Neuronal stem cell (in vitro differentiated cells): Measurements from ENCODE around the gene ITPR2.

ENCODE experiments used
- DNase-seq: peaks from one replicate; pipeline ENCODE4 v3.0.0-alpha.2; 2013; ENCODE audit warnings: low spot score
- H2AFZ ChIP-seq: one replicate; pipeline ENCODE4 v1.6.1; 2013; ENCODE audit warnings: mild to moderate bottlenecking, low read length, inconsistent platforms
- H2AK5ac ChIP-seq: 2 replicates; pipeline ENCODE4 v1.6.1; 2013; ENCODE audit warnings: low read depth, mild to moderate bottlenecking, inconsistent platforms, low read length, moderate library complexity, mixed read lengths
- H2BK120ac ChIP-seq: 2 replicates; pipeline ENCODE4 v1.6.1; 2013; ENCODE audit warnings: low read depth, mild to moderate bottlenecking, inconsistent platforms, low read length, moderate library complexity, mixed read lengths
- H2BK12ac ChIP-seq: one replicate; pipeline ENCODE4 v1.6.1; 2013; ENCODE audit warnings: low read length, inconsistent platforms
- H2BK15ac ChIP-seq: 2 replicates; pipeline ENCODE4 v1.6.1; 2013; ENCODE audit warnings: mild to moderate bottlenecking, low read length, inconsistent platforms, mixed read lengths
- H2BK5ac ChIP-seq: one replicate; pipeline ENCODE4 v1.6.1; 2013; ENCODE audit warnings: inconsistent platforms, mild to moderate bottlenecking, low read length, moderate library complexity
- H3K14ac ChIP-seq: one replicate; pipeline ENCODE4 v1.6.1; 2013; ENCODE audit warnings: low read length, inconsistent platforms
- H3K18ac ChIP-seq: 2 replicates; pipeline ENCODE4 v1.6.1; 2013; ENCODE audit warnings: low read length, inconsistent platforms
- H3K23ac ChIP-seq: 2 replicates; pipeline ENCODE4 v1.6.1; 2013; ENCODE audit warnings: low read depth, mild to moderate bottlenecking, mixed read lengths, low read length, inconsistent platforms; ENCODE audit not compliant: poor library complexity
- H3K27ac ChIP-seq: replicated peaks from 3 replicates; pipeline ENCODE4 v1.5.1; 2013; ENCODE audit warnings: low read length, inconsistent platforms
- H3K27me3 ChIP-seq, 3 experiments: 2 replicates each; pipeline ENCODE4 v1.6.1; 2013; ENCODE audit warnings: low read length in 3 of 3, mild to moderate bottlenecking in 2 of 3, inconsistent platforms in 1 of 3, low read depth in 1 of 3, mixed read lengths in 1 of 3, moderate library complexity in 1 of 3; ENCODE audit not compliant: control insufficient read depth in 3 of 3, insufficient read depth in 3 of 3
- H3K36me3 ChIP-seq, 2 donors: replicated peaks in 1 of 2; 2 replicates each; pipeline ENCODE4 v1.6.1; 2013; ENCODE audit warnings: low read length in 2 of 2; ENCODE audit not compliant: control insufficient read depth in 2 of 2, insufficient read depth in 2 of 2
- H3K4ac ChIP-seq: 2 replicates; pipeline ENCODE4 v1.6.1; 2013; ENCODE audit warnings: inconsistent platforms, mild to moderate bottlenecking, low read length, moderate library complexity
- H3K4me1 ChIP-seq, 2 donors: 1 replicate in 1 of 2; 2 replicates in 1 of 2; pipeline ENCODE4 v1.6.1; 2013; ENCODE audit warnings: low read length in 2 of 2, low read depth in 1 of 2; ENCODE audit not compliant: control insufficient read depth in 2 of 2, insufficient read depth in 1 of 2
- H3K4me2 ChIP-seq: one replicate; pipeline ENCODE4 v1.6.1; 2013; ENCODE audit warnings: mild to moderate bottlenecking, low read length, inconsistent platforms; ENCODE audit not compliant: insufficient read depth, poor library complexity, severe bottlenecking
- H3K4me3 ChIP-seq, 2 donors: 2 replicates each; pipeline ENCODE4 v1.5.1; 2013; ENCODE audit warnings: low read length in 2 of 2, mild to moderate bottlenecking in 2 of 2, inconsistent platforms in 1 of 2, moderate library complexity in 1 of 2
- H3K79me1 ChIP-seq: one replicate; pipeline ENCODE4 v1.6.1; 2013; ENCODE audit warnings: low read depth, mild to moderate bottlenecking, inconsistent platforms, low read length, moderate library complexity
- H3K9ac ChIP-seq: one replicate; pipeline ENCODE4 v1.6.1; 2013; ENCODE audit warnings: mild to moderate bottlenecking, low read depth, low read length, inconsistent platforms; ENCODE audit not compliant: poor library complexity
- H3K9me3 ChIP-seq, 2 donors: replicated peaks in 1 of 2; 2 replicates each; pipeline versions ENCODE3 to v1.6.1; 2013; ENCODE audit warnings: low read length in 2 of 2, mild to moderate bottlenecking in 2 of 2, inconsistent platforms in 1 of 2, low read depth in 1 of 2, mixed read lengths in 1 of 2, moderate library complexity in 1 of 2; ENCODE audit not compliant: control insufficient read depth in 2 of 2, insufficient read depth in 1 of 2
- H4K8ac ChIP-seq: one replicate; pipeline ENCODE4 v1.6.1; 2013; ENCODE audit warnings: low read depth, mild to moderate bottlenecking, inconsistent platforms, low read length, moderate library complexity
- H4K91ac ChIP-seq: one replicate; pipeline ENCODE4 v1.6.1; 2013; ENCODE audit warnings: low read length, low read depth, mild to moderate bottlenecking, inconsistent platforms; ENCODE audit not compliant: poor library complexity
- WGBS, 2 donors: extraction: QIAGEN DNeasy Blood & Tissue Kit; methylation state at CpG; one replicate each; pipeline ENCODE4 v1.1.7; 2013; ENCODE audit warnings: missing lambda C conversion rate in 2 of 2, mixed read lengths in 1 of 2; ENCODE audit not compliant: insufficient read length in 2 of 2, insufficient replicate concordance in 1 of 2; ENCODE audit errors: extremely low coverage in 2 of 2; 5-methylcytosine and 5-hydroxymethylcytosine counted together

The ITPR2 gene

GRCh38 chr12:26711569-26711968 is 121.4 kb downstream of the ITPR2 start:
- Histone ChIP-seq H3K27ac (no peak overlapping the region), H3K9ac (no peak overlapping the region), H3K23ac (no peak overlapping the region), H3K14ac (no peak overlapping the region), H4K91ac (no peak overlapping the region), H3K79me1 (no peaks in the 10 kb centered on the region), H2BK15ac (no peak overlapping the region), H3K27me3 (no peaks in the 10 kb centered on the region), H2BK12ac (no peak overlapping the region), H2BK120ac (no peak overlapping the region), H2BK5ac (no peak overlapping the region), H3K4me3 (no peak overlapping the region), H3K18ac (no peak overlapping the region), H4K8ac (no peak overlapping the region), H3K4ac (no peak overlapping the region), H3K9me3 (no peaks in the 10 kb centered on the region), H3K36me3 (no peaks in the 10 kb centered on the region), H2AK5ac (no peak overlapping the region), H2AFZ (no peak overlapping the region), H3K4me2 (no peak overlapping the region), H3K4me1 (peaks cover 2 to 6% of the 10 kb centered on the region in 2 donors)
- DNase-seq = no peak
- no CpG with 5 or more reads among the region's 3 CpGs for WGBS, 2 donors

- Histone ChIP-seq H3K4me3 (no peak overlapping the region), H4K91ac (no peak overlapping the region), H3K9me3 (no peaks in the 10 kb centered on the region), H2BK120ac (no peak overlapping the region), H2AK5ac (no peak overlapping the region), H2BK12ac (no peak overlapping the region), H2BK15ac (no peak overlapping the region), H3K14ac (no peak overlapping the region), H4K8ac (no peak overlapping the region), H3K4ac (no peak overlapping the region), H3K23ac (no peak overlapping the region), H3K4me2 (no peak overlapping the region), H2AFZ (no peak overlapping the region), H3K27me3 (no peaks in the 10 kb centered on the region), H3K79me1 (no peaks in the 10 kb centered on the region), H3K36me3 (no peaks in the 10 kb centered on the region), H3K18ac (no peak overlapping the region), H2BK5ac (no peak overlapping the region), H3K9ac (no peak overlapping the region), H3K4me1 (peaks cover 2 to 6% of the 10 kb centered on the region in 2 donors), H3K27ac (no peak overlapping the region)
- no CpG with 5 or more reads among the region's 5 CpGs for WGBS, 2 donors
- DNase-seq = no peak
Observed at GRCh38 chr12:26711072-26711471, 121.9 kb downstream of the ITPR2 start.

- Histone ChIP-seq H2AK5ac (no peak overlapping the region), H3K4me2 (no peak overlapping the region), H3K18ac (no peak overlapping the region), H3K4me1 (peaks cover 2% of the 10 kb centered on the region in 2 donors), H4K91ac (no peak overlapping the region), H3K4me3 (no peak overlapping the region), H3K9ac (no peak overlapping the region), H3K36me3 (no peaks in the 10 kb centered on the region), H2BK120ac (no peak overlapping the region), H2BK12ac (no peak overlapping the region), H3K9me3 (no peaks in the 10 kb centered on the region), H2BK5ac (no peak overlapping the region), H3K4ac (no peak overlapping the region), H2BK15ac (no peak overlapping the region), H3K14ac (no peak overlapping the region), H2AFZ (no peak overlapping the region), H3K27me3 (no peaks in the 10 kb centered on the region), H3K27ac (no peak overlapping the region), H3K23ac (no peak overlapping the region), H3K79me1 (no peaks in the 10 kb centered on the region), H4K8ac (no peak overlapping the region)
- WGBS, 2 donors = no CpG with 5 or more reads among the region's 2 CpGs
- DNase-seq = no peak
Observed at GRCh38 chr12:26705851-26706250, 127.1 kb downstream of the ITPR2 start.

- H2BK15ac ChIP-seq = no peak overlapping the region
- no peaks in the 10 kb centered on the region for H3K9me3 ChIP-seq
- peaks cover 0 to 2% of the 10 kb centered on the region in 2 donors for H3K4me1 ChIP-seq
- H3K27ac ChIP-seq = no peak overlapping the region
- no peak overlapping the region for H3K18ac ChIP-seq
- DNase-seq = no peak
- no peak overlapping the region for H3K14ac ChIP-seq
- no peak overlapping the region for H4K91ac ChIP-seq
- H3K27me3 ChIP-seq = no peaks in the 10 kb centered on the region
- H3K9ac ChIP-seq = no peak overlapping the region
- H2AK5ac ChIP-seq = no peak overlapping the region
- no peak overlapping the region for H4K8ac ChIP-seq
- no peak overlapping the region for H3K4me2 ChIP-seq
- no peak overlapping the region for H2BK5ac ChIP-seq
- no peaks in the 10 kb centered on the region for H3K36me3 ChIP-seq
- H3K79me1 ChIP-seq = no peaks in the 10 kb centered on the region
- H2BK120ac ChIP-seq = no peak overlapping the region
- H2AFZ ChIP-seq = peak overlapping the region; percentile 45
- no peak overlapping the region for H2BK12ac ChIP-seq
- H3K23ac ChIP-seq = no peak overlapping the region
- no peak overlapping the region for H3K4me3 ChIP-seq
- WGBS, 2 donors = no CpG with 5 or more reads among the region's 2 CpGs
- H3K4ac ChIP-seq = no peak overlapping the region
Observed at GRCh38 chr12:26704684-26705460, 128.1 kb downstream of the ITPR2 start.
